DND-41 (cell line): ENCODE results near the gene MYO1D.

ENCODE experiments used
- EZH2 ChIP-seq: IDR thresholded peaks from 3 replicates; pipeline ENCODE4 v1.6.1; 2012; ENCODE audit warnings: borderline replicate concordance, low read depth, mild to moderate bottlenecking, moderate library complexity, low read length, inconsistent platforms; ENCODE audit not compliant: severe bottlenecking
- TF ChIP-seq, protein P1 (sequence below): IDR thresholded peaks from 2 replicates; pipeline ENCODE4 v1.5.1; 2012; ENCODE audit warnings: borderline replicate concordance, low read length, moderate library complexity, mild to moderate bottlenecking; ENCODE audit not compliant: poor library complexity, severe bottlenecking; ENCODE audit errors: extremely low read depth

DNA sequence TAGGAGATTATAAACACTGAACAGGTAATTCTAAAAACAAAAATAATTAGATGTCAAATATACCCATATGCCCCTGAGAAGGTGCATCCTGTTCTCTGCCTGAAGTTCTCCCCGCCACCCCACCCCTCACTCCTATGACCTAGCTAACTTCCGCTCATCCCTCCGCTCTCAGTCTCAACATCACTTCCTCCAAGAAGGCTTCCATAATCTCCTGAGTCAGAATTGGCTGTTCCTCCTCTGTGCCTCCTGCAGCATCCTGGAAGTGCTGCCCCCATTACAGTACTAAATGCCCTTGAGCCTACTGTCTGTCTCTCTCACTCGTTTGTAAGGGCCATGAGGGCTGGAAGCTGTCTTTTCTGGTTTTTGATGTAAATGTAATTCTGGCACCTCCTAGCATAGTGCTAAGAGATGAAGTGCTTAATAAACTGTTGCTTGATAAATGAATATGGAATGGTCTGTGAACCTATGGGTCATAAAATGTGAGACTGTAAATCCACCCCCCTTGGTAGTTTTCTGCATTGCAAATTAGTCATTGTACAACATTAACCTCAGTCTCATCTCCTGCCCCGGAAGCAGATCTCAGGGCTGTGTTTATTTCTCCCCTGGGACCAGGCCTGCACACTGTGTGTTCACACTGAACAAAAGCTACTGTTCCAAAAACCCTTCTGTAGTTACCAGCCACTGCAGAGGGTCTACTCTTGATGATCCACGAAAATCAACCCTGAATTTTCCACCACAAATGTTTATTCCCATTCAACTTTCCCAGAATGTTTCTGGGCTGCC lies 3.9 kb upstream of the MYO1D start:
- TF ChIP-seq, protein P1, sequence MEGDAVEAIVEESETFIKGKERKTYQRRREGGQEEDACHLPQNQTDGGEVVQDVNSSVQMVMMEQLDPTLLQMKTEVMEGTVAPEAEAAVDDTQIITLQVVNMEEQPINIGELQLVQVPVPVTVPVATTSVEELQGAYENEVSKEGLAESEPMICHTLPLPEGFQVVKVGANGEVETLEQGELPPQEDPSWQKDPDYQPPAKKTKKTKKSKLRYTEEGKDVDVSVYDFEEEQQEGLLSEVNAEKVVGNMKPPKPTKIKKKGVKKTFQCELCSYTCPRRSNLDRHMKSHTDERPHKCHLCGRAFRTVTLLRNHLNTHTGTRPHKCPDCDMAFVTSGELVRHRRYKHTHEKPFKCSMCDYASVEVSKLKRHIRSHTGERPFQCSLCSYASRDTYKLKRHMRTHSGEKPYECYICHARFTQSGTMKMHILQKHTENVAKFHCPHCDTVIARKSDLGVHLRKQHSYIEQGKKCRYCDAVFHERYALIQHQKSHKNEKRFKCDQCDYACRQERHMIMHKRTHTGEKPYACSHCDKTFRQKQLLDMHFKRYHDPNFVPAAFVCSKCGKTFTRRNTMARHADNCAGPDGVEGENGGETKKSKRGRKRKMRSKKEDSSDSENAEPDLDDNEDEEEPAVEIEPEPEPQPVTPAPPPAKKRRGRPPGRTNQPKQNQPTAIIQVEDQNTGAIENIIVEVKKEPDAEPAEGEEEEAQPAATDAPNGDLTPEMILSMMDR = no peak
- TF ChIP-seq EZH2 = no peak
